Fibroblast of lung (primary cell): ENCODE measurements around the gene RAPGEF5.

Experiments used
- EZH2 ChIP-seq: IDR thresholded peaks from 2 replicates; pipeline ENCODE4 v1.5.1; 2012; ENCODE audit warnings: low read length, control low read depth, mild to moderate bottlenecking; ENCODE audit errors: missing control alignments
- TF ChIP-seq, protein P1 (sequence below), 2 donors: IDR thresholded peaks in 1 of 2; conservative IDR thresholded peaks in 1 of 2; 1 replicate in 1 of 2; 2 replicates in 1 of 2; pipeline ENCODE4 v1.5.1; 2011 to 2012; ENCODE audit warnings: low read length in 2 of 2, control low read depth in 1 of 2, inconsistent platforms in 1 of 2, low read depth in 1 of 2, mild to moderate bottlenecking in 1 of 2

DNA sequence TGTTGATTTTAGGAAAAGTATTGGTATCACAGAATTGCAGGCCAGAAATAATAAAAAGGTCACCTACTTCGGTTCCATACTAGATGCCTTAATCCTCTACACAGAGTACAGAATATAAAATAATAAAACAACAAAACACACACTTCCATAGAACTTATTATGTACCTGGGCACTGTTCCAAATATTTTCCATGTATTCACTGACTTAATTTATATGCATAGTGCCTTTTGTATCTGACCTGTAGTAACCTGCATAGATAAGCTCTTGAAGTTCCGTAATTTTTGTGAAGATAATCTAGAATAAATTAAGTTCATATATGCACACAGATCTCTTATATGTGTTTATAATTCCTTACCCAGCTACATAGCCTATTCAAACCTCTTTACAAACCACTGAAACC lies 78.3 kb downstream of the RAPGEF5 start:
- TF ChIP-seq EZH2: no peak
- TF ChIP-seq, protein P1, sequence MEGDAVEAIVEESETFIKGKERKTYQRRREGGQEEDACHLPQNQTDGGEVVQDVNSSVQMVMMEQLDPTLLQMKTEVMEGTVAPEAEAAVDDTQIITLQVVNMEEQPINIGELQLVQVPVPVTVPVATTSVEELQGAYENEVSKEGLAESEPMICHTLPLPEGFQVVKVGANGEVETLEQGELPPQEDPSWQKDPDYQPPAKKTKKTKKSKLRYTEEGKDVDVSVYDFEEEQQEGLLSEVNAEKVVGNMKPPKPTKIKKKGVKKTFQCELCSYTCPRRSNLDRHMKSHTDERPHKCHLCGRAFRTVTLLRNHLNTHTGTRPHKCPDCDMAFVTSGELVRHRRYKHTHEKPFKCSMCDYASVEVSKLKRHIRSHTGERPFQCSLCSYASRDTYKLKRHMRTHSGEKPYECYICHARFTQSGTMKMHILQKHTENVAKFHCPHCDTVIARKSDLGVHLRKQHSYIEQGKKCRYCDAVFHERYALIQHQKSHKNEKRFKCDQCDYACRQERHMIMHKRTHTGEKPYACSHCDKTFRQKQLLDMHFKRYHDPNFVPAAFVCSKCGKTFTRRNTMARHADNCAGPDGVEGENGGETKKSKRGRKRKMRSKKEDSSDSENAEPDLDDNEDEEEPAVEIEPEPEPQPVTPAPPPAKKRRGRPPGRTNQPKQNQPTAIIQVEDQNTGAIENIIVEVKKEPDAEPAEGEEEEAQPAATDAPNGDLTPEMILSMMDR (conservative IDR thresholded peaks at IDR 0.05 in 1 of 2, IDR thresholded peaks at IDR 0.05 in 1 of 2; ENCODE audit: low read depth in 1 of 2, low read length in 2 of 2): no peak
